Activated T-helper 9 cell treated with anti-CD3 and anti-CD28 coated beads, Interleukin-2, amount 50 U/mL, for 16 hours (primary cell): ENCODE results near the gene MXRA7.

Experiments used
- DNase-seq: peaks from one replicate; pipeline ENCODE4 v3.0.0-alpha.2; 2020; ENCODE audit warnings: low read depth

Gene MXRA7

DNA sequence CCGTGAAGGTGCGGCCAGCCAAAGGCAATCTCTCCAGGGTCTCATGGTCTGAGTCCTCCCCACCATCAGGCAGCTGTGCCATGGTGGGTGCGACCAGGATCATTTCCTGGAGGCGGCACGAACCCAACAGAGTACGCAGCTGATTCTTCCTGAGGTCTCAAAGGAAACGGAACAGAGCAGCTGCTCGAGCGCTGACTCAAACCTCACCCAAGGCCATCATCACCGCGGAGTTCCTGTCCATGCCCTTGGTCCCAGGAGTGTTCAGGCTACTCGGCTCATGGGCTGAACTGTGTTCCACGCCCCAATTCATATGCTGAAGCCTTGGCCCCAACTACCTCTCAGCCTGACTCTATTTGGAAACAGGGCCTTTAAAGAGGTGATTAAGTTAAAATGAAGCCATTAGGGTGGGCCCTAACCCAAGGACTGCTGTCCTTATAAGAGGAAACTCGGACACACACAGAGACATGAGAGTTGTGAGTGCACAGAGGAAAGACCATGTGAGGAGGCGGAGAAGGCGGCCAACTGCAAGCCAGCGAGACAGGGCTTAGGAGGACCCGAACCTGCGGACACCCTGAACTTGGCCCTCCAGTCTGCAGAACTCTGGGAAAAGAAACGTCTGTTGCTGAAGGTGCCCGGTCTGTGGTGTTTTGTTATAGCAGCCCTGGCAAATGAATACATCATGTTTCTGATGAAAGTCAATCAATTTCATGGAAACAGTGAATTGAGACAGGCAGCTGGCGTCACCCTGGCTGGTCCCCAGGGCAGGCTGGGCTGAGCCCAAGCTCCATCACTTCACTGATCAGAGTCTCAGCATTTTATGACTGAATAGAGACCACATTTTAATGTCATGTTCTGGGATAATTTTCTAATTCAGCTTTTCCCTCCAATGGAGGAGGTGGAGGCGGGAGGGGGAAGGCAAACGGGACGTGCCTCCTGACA is 13.7 kb downstream of the MXRA7 start:
- no peak for DNase-seq

GRCh38 chr17:76695059-76695831 is 15.5 kb downstream of the MXRA7 start:
- DNase-seq = no peak

DNA sequence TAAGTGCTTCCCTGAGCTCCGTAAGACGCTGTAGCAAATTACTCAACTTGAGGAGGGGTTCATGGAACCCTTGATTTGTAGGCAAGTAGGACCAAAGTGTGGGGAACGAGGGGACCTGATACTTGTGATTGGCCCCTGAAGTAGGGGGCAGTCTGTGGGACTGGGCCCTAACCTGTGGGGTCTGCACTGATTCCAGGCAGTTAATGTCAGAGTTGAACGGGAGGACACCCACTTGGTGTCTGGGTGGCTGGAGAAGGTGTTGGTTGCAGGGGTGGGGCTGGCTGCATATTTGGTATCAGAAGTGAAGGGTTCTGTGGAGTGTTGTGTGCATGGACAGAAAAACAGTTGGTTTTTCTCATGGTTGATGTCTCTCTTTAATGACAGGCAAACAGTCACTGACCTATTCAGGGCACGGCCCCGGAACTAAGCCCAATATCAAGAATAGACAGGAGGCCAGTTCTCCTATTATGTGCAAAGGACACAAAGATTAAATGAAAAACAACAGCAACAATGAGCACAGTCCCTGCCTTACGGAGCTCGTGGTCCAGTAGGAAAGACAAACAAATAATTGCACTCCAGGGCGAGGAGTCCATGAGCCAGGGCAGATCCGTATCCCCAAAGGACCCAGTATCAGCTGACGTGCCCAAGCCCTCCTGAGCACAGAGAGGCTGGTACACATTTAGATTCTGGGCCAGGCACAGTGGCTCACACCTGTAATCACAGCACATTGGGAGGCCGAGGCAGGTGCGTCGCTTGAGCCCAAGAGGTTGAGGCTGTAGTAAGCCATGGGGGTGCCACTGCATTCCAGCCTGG is 19.2 kb downstream of the MXRA7 start:
- DNase-seq = no peak

- no peak for DNase-seq
Observed at GRCh38 chr17:76690596-76691280, 20.0 kb downstream of the MXRA7 start.

DNA sequence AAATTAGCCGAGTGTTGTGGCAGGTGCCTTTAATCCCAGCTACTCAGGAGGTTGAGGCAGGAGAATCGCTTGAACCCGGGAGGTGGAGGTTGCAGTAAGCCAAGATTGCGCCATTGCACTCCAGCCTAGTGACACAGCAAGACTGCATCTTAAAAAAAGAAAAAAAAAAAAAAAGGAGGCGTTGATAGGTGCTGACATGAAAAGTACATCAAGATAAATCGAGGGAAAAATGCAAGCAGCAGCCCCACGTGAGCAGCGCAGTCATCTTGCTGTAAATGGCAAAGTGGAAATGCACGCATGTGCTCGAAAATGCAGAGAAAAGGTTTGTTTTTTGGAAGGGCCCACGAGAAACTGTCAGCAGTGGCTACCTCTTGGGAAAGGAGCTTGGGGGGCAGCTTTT is 20.9 kb downstream of the MXRA7 start:
- no peak for DNase-seq

DNA sequence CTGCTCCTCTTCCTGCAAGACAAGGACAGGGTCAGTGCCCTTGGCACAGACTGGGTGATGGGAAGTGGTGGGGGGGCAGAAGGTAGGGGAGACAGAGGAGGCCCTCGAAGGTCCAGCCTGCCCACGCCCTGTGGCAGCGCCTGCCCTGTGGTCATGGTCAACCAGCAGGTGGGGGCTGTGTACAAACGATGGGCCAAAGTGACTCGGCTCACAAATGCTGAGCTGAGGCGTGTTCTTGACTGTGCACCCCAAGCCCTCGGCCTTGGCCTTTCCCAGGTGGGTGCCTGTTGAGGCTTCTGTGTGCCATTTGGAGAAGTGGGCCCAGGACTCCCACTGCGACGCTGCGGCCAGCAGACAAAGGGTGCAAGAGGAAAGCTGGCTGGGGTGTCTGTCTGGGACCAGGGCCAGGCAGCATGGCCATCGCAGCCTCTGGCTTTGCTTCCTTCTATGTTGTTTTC is 22.6 kb downstream of the MXRA7 start:
- DNase-seq = no peak

GRCh38 chr17:76687298-76688164 is 23.2 kb downstream of the MXRA7 start:
- DNase-seq = no peak

DNA sequence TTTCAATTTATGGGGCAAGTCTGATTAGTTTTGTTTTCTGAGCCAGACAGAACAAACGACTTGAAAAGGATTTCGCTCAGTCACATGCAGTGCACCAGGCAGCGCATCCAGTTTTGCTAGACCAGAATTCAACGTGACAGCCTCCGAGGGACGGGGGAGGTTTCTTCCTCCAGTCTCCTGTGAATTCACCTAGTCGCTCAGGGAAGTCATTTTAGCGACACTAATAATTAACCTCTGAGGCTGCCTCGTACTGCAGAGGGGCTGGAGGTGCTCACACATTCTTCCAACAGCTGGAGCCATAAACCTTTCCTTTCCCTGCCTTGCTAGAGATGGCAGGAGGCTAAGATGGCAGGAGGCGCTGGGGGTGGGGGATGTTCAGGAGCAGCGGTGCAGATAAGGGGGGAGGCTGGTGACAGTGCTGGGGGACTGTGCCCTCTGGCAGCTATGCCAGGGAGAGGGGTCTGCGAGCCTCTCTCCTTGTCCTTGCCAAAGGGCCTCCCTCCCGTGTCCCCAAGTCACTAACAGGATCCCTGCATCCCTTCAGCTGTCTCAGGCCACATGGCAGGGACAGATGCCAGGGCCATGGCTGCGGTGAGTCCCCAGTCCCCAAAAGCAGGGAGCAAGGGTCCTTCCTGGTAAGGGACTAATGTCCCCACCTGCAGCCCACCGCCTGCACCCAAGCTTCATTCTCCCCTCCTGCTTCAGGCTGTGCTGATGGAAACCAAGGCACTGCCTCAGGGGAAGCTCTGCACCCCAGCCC is 24.0 kb downstream of the MXRA7 start:
- no peak for DNase-seq

DNA sequence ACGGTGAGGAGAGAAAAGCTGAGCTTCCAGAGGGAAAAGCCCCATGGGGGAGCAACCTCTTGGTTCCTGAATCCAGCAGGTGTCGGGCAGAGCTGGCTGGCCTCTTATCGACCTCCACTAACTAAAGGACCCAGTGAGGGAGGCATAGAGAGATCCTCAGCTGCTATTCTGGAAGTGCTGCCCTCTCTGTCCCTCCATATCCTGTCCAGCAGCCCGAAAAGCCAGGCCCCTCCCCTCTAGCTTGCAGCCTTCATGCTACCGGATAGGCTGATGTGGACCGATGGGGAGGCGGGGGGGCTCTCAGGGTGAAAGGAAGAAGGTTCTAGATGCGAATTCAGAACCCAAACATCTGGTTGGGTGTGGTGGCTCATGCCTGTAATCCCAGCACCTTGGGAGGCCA is 24.9 kb downstream of the MXRA7 start:
- no peak for DNase-seq

- DNase-seq = no peak
Observed at GRCh38 chr17:76685366-76685765, 25.4 kb downstream of the MXRA7 start.

DNA sequence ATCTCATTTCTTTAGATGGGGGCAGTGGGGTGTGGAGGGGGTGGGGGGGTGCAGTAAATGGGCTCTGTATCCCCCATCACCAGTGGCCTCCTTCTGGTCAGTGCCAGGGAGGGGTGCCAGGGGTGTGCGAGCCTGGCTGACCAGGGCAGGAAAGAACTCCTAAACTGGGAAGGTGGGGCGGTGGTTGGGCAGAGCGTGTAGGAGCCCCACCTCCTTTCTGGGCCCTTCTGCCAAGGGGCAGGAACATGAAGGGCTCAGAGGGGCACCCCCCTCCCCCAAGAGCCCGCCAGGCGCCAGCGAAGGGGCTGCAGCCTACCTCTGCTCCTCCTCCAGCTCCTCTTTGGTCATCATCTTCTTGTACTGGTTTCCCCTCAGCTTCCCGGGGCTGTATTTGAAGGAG is 26.0 kb downstream of the MXRA7 start:
- no peak for DNase-seq

DNA sequence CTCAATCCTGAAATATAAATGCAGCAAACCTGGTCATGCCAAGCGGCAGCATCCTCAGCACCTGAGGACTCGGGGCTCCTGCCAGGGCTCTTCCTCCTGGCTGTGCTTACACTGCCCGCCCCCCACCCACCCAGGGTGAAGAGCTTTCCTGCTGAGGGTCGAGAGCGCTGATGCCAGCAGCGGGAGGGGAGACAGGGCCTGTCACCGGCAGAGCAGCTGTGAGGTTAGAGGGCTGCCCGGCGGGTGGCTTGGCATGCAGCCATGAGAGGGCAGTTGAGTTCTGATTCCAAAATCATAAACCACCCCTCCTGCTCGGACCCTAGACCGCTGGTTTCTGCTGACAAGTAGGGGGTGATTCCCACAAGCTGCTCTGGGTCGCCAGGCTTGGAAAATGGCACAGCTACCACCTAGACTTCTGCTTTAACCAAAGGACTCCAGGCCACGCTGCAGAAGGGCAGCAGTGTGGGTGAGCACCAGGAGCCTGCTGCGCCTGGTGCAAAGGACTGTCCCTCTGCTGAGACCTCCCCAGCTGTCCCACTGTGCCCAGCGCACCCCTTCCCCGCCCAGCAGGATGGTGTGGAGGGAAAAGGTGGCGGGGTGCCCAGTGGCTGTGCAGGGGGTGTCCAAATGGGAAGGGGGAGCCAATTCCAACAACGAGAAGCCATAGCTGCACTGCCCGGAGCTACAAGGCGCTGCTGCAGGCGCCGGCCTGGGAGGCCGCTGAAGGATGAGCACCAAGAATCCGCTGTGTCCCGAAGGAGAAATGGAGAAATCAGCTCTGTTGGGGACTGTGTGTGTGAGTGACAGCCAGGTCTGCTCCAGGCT is 26.6 kb downstream of the MXRA7 start:
- no peak for DNase-seq

DNA sequence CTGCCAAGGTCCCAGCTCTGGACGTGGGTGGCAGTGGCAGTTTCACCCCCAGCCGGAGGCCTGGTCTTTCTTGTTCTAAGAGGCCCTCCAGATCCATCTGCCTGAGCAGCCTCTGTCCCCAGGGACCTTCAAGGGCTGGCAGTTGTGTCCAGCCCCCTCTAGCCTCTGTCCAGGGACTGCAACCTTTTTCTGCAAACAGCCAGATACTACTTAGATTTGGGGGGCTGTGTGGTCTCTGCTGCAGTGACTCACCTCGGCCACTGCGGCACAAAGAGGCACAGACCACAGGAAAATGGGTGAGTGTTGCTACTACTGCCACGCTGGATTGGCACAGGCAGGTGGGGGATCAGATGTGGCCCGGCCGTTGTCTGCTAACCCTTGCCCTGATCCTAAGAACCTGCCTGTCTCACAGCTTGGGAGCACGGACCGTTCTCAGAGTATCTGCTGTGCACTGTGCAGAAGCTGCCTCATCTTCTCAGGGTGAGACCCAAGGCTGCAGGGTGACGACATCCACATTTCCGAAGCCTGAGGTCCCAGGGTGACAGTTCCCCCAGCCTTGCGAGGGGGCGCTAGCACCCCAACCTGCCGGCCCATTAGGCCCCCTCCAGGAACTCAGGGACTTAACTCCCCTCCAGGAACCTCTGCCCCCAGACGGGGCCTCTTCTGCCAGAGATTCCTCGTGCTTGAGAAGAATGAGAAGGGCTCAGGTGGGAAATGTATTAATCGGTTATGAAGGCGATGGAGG is 27.6 kb downstream of the MXRA7 start:
- no peak for DNase-seq

GRCh38 chr17:76682296-76682695 is 28.5 kb downstream of the MXRA7 start:
- no peak for DNase-seq

GRCh38 chr17:76681222-76682137 is 29.3 kb downstream of the MXRA7 start:
- peak; percentile 43 for DNase-seq

- DNase-seq = no peak
Observed at GRCh38 chr17:76679239-76679638, 31.5 kb downstream of the MXRA7 start.

DNA sequence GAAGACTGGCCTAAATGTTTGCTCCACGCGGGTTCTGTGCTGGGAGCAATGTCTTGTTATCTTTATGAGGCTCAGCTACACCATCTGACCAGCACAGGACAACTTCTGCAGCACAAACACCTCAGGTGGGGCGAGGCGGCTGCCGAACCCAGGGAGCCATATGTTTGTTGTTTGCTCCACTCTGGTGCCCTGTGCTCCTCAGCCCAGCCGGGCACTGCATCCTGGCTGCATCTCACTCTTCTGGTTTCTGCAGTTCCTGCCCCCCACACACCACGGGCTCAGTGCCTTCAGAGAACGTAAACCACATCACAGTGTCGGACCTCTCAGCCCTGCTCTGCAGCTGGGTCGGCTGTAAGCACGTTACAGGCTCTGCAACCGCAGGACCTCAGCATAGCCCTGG is 32.4 kb downstream of the MXRA7 start:
- DNase-seq = no peak
